Effector CD8-positive, alpha-beta T cell (primary cell): ENCODE data around the gene OR2S2.
"Not testable (repeated sequence)": the region's sequence is repeated elsewhere in the genome, so short reads cannot be mapped to it uniquely, and the experiment has no call there.

ENCODE experiments used
- DNase-seq: peaks from one replicate; lab custom pipeline; 2025; lab: John Stamatoyannopoulos, UW

OR2S2 gene

DNA sequence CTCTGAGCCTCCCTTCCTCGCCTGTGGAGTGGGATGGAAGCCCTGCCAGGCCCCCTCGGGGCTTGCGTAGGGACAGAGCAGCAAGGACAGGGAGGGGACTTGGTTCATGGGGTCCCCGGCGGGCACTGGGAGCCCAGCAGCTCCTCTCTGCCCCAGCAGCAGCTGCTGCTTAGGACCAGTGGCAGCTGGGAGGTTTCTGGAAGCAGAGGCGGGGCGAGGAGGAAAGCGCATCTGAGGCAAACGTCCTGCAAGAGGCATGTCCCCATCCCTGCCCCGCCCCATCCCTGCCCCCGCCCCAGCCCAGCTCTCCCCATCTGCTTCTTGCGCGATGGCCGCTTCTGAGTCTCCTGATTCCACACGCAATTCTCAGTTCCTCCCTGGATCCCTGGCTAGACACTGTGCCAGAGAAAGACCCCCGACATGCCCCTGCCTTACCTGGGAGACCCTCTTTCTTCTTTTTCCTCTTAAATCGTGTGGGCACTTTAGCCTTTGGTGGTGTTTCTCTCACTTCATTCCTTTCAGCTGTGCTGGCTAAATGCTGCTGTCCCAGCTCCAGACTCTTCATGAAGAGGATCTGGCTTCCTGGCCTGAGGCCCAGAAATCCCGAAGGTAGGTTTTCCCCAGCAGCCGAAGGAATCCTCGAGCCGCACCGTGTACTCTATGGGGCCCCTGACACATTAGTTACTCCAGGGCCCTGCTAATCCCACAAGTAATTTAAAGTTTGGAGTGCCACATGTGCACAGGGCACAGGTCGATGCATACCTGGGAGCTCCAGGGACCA is 4.4 kb upstream of the OR2S2 start:
- no peak for DNase-seq

DNA sequence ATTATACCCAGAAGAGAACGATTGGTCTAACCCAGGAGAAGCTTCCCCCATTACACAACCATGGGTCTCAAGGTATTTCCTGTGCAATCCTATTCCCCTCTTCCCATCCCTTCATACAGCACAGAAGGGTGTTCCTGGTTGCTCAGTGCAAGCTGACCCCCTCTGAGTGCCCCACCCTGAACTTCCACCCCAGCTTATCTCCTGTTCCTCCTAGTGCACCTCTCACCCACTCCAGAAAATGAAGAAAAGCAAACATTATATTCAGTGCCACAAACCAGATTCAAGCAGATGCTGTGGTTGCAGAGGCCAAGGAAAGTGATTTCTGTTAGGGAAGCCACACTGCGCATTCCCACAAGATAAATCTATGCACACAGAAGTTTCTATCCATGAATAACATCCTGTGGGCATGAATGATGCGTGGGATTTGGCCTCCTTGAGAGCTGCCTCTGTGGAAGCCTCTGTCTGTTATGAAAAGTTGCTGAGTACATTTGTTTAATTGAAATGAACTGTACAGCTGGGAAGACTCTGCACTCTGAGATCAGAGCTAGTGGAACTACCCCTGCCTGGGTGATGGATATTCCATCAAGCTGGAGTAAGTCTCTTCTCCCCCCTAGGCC is 2.2 kb upstream of the OR2S2 start:
- DNase-seq = no peak

DNA sequence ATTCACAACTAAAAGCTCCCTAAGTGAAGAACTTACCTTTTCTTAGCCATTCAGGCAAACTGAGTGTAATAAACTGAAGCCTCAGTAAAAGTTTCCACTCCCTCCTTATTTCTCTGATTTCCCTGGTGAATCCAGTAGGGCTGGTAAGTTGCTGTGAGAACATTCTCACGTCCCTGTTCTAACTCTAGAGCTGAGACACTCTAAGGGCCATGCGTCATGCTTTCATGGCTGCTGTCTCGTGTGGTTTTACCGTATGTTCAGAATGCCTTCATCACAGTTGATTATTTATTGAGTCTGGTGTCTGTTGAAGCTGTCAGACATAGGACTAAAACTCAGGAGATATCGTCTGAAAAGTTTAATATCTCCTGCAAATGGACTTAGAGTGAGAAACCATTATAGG is 1.3 kb downstream of the OR2S2 start:
- DNase-seq = no peak

DNA sequence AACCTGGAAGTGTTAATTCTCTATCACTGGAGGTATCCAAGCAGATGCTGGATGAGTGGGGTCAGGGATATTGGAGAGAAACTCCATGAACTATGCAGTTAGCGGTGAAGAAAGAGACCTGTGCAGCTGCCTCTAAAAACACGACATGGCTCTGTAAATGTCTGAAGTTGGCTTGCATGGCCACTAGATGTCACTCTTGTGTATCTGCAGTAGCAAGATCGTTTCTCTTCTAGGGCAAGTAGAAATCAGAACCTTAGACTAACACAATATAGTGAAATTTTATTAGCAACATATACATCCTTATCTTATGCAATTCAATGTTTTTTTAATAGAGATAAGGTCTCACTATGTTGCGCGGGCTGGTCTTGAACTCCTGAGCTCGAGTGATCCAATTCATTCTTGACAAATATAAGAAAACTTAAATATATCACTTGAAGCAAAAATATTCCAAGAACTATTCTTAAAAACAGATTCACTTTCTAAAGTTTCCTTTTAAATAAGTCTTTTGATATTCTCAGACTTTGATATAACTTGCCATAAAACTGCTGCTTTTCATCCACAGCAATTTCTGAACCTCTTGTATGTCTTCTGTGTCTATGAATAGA is 2.9 kb downstream of the OR2S2 start:
- DNase-seq = peak; percentile 3

DNA sequence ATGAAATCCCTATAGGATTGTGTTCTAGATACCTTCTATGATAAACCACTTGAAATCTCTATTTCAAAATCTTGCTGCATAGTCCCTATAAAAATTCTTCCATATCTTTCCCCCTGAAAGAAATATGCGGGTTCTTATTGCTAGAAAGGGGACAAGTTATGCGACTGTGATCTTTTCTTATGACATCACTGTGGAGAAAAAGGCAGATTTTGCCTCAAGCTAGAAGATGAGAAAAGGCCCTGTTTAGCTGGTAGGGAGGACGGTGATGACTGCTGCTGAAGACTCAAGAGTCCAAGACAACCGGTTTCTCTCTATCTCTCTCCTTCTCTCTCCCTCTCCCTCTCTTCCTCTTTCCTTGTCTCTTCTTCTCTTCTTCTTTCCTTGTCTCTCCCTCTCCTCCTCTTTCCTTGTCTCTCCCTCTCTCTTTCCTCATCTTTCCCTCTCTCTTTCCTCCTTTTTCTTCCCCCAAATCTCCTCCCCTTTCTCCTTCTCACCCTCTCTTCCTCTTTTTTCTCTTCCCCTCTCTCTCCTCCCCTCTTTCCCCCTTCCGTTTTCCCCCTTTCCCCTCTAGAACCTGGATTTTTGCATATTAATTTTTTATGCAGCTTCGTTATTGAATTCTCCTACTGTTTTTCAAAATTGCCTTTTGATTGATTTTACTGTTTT is 5.3 kb downstream of the OR2S2 start:
- DNase-seq = no peak

DNA sequence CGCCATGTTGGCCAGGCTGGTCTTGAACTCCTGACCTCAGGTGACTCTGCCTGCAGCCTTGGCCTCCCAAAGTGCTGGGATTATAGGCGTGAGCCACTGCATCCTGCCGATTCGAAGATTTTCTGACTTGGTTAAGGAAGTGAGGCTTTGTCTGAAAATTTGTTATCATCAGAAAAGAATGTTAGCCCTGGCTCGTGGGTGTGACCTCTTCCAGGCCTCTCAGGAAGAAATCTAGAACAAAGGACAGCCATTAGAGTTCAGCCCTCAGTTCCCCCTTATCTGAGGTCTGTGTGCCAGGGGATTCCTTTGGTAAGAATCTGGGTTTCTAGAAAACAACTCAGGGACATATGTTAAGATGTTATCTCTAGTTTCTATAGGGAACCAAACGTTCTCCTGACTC is 6.2 kb downstream of the OR2S2 start:
- no peak for DNase-seq

DNA sequence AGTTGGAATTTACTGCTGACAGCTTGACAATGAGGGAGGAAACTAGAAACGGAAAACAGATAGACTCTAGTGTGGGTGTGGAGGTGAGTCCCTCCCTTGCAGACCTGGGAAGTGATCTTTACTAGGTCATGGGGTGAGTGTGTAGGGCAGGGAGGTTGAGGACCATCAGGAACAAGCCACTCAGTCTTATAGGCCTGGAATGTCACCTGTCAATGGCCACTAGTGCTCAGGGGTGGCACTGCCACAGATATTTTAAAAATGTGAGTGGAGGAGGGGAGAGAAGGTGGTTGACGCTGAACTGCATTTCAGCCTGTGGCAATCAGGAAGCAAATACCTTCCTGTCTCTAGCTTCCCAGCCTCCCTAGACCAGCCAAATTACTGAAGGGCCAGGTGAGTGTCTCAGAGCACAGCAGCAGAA is 9.0 kb downstream of the OR2S2 start:
- DNase-seq = no peak

DNA sequence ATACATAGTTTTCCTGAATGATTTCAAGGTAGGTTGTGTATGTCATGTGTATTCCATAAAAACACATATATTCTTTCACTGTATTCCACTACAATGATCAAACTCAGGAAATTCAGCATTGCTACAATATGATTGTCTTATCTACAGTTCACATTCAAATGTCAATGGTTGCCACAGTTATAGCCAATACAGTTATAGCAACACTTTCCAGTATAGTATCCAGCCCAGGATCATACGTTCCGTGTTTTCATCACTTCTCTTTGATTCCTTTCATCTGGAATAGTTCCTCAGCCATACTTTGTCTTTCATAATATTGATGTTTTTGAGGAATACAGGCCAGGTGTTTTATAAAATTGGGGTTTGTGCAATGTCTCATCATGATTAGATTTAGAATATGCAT is 9.5 kb downstream of the OR2S2 start:
- no peak for DNase-seq

DNA sequence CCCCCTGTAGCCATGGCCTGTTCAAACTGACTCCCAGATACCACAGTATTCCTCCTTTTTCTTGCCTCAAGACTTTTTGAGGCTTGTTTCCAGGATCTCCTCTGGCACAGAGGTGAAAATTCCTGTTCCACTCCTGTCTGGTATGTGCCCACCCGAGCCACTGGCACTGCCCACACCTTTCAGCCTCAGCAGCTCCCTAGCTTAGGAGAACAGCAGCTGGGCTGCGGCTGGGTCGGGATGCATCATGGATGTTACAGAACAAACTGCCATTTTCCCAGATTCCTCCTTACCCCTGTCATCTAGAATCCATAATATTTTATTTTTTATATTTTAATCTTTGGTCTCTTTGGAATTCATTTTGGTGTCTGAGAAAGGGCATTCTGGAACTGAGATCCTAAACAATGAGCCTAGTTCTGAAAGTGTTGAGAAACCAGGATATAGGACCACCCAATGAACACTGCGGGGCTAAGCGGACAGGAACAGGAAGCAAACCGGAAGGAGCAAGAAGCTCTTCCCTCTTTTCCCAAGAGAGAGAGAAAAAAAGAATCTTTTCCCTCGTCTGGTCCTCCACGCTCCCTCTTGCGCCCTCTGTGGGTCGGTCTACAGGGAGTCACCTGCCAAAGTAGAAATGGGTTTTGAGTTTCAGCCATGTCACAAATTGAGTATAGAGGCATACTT is 12.5 kb downstream of the OR2S2 start:
- peak; percentile 38 for DNase-seq

DNA sequence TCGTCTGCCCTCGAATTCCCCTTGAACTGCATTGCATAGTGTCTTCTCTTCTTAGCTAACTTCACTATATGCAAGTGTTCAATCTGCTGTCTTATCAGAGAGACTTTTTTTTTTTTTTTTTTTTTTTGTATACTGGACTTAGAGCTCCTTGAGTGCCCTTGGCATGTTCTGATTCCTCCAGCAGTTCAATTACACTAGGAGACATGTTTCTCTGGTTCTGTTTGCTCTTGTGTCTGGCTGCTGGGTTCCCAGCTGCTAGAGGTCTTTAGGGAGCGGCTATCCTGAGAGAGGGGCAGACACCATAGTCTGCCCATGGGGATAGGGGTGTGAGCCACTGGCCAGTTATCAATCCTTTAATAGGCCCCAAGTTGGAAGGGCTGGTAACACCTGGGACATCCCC is 13.1 kb downstream of the OR2S2 start:
- no peak for DNase-seq

DNA sequence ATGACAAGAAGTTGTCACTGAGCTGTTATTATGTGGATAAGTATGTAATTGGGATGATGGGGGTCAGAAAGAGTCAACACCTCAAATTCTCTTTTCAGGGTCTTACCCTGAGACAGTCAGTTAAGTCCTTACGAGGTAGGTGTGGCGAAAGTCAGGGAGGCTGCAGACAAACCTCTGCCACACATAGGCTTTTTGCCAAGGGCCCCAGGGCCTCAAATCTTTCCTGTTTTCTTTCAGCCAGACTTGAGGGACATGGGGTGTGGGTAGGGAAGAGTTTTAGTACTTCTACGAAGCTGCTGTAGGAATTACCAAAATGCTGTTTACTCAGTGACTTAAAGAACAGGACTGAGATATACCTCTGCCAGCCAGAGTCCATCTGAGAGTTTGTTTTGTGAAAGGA is 13.8 kb downstream of the OR2S2 start:
- DNase-seq = no peak

DNA sequence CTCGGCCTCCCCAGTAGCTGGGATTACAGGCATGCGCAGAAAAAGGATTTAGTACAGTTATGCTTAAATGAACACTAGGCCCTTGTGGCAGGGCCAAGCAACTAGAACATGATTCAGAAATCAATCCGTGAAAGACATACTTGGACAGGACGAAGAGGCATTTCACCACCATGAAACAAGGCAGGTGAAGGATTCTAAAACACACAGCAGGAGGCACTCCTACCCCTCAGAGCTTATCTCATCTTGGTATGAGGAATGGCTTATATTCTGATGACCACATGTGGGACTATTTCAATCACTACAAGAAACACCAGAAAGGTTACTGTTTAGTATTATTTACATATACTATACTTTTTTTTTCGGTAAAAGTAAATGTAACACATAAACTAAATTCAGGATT is 15.7 kb downstream of the OR2S2 start:
- no peak for DNase-seq

DNA sequence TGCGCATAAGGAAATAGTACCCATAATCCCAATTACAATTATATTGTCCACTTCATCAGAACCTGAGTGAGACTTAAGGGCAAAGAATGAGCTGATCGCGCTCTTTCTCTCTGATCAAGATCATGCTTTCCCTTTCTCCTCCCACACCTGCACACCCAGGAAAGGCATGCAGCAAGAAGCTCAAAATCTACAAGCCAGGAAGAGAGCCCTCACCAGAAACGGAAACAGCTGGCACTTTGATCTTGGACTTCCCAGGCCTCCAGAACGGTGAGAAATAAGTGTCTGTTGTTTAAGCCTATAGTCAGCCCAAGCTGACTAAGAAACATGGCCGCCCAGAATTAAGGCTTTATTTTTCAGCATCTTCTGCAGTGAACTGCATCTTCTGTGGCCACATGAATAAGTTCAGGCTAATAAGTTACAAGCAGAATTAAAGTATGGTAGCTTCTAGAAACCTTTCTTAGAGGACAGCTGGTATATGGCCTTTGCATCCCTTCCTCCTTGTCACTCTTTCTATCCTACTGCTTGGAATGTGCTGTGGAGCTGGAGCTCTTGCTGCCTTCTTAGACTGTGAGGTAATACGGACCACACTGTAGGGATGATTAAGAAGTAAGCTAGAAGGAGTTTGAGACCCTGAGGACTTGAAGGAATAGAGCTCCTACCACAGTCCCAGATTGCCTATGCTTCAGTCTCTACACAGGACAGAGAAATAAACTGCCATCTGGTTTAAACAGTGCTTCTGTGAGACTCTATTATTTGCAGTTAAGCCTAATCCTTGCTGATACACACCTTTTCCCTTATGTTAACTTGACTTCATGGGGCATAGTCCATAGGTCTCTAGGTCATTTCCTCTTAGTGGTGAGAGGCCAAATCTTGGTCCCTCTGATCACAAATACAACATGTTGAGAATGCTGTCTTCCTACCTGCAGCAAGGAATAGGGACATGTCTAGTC is 17.2 kb downstream of the OR2S2 start:
- DNase-seq = no peak

DNA sequence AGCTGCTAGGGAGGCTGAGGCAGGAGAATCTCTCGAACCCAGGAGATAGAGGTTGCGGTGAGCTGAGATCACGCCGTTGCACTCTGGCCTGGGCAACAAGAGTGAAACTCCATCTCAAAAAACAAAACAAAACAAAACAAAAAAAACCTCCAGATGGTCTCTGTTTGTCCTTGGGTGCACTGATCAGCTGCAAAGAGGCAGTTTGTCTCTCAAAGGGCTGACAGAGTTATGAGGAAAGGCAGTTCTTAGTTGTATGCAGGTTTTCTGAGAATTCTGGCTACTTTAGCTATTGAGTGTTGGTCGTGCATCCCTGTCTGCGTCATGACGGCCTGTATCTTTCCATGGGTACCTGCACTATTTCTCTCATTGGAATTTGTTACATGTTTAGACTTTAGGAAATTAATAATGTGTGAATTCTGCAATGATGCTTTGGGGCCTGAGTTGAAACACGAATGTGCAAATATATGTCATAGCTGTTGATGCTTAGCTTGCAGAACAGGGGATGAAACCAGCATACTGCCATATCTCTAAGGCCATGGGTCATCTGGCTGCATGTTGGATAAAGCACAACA is 18.2 kb downstream of the OR2S2 start:
- DNase-seq = no peak

DNA sequence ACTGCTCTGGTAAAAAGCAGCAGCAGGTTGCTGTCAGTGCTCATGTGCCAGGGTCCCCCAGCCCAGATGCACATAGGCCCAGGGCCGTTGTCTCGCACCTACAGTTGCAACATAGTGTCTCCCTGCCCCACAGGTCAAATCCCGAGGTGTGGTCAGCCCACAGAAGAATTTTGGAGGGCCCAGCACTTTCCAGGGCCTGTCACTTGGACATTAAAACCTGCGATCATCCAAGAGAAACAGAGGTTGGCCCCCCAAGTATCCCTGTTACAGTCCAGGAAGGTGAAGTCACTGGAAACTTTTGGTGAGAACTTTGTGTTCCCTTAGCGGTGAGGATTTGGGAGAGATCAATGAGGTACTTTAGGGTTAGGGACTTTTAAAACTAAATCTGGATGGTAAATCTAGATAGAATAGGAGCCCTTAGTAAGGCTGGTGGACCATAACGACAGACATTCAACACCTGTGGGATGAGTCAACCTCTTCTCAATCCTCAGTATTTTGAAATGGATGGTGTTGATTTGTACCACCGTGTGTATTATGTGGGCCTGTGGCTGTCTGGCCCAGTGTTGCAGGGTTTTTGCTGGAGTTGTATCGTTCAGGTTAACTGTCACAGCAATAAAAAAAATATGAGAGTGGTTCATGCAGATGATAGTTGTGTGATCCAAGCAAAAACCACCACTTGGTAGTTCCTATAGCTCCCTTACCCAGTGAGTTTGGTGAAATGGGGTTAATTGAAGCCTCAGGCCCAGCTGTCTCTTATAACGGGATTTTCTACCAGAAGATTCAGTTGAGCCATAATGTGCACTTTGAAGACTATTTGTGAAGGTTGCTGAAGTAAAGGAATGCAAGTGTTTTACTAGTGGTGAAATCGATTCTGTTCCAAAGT is 19.2 kb downstream of the OR2S2 start:
- DNase-seq = no peak

DNA sequence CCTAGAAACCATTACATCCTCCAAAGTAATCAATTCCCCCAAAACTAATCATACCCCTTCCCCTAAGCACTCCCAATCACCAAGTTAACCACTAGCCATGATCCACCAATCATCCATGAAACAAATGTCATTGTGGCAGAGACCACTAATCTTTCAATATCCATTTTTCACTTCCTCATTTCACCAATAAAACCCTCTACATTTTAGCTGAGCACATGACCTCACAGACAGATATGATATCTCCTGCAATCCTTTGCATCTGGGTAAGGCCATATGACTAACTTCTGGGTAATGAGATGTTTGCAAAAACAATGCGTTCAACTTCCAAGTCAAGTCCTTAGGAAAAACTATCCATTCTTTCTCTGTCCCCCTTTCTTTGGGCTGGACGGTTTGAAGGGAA is 20.7 kb downstream of the OR2S2 start:
- DNase-seq = no peak

DNA sequence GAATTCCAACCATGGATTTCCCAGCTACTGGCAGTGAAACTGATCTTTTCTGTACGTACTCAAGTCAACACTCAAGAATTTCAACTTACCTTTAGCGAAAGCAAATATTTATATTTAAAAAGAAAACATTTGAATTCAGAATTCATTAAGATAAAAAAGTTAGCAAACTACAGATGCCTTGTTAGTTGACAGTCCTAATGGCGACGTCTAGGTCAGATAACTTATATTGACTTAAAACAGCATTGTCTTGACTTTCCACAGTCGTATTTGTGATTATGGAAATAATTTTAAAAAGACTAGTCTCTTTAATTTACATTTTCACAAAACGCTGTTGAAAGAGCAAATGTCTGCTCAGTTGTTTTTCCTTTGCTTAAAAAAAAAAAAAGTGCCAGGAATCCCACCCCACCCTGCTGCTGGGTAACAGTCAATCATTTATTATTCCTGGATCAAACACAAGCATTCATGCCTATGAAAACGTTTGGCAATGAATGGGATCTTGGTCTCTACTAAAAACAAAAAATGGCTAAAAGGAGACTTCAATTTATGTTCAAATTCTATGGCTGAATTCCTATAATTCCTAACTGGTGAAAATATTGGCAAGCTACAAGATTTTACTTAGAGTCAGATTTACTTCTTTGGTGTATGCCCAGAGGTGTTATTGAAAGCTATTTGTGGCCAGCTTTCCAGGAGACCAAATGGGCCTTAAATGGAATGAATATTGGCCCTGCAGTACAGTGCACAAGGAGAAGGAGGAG is 22.0 kb downstream of the OR2S2 start:
- DNase-seq = no peak

DNA sequence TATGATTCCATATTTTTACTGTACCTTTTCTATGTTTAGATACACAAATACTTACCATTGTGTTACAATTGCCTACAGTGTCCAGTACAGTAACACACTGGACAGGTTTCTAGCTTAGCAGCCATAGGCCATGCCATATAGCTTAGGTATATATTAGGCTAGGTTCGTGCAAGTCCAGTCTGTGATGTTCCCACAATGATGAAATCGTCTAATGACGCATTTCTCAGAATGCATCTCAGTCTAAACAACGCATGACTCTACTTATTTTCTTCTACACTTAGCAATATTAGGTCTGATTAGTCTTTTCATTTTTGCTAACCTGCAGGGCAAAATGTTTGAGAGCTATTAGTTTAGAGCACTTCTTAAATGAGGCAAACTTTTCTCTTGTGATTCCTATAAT is 22.7 kb downstream of the OR2S2 start:
- DNase-seq = no peak

DNA sequence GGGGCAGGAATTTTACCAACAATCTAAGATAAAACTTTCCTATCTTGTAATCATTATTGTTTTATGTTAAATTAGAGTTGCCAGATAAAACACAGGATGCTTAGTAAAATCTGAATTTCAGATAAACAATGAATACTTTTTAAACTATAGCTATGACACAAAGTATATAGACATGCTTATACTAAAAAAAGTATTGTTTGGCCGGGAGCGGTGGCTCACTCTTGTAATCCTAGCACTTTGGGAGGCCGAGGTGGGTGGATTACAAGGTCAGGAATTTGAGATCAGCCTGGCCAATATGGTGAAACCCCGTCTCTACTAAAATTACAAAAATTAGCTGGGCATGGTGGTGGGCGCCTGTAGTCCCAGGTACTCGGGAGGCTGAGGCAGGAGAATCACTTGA is 23.9 kb downstream of the OR2S2 start:
- not testable (repeated sequence) for DNase-seq
